Stimulated activated CD4-positive, alpha-beta T cell treated with anti-CD3 and anti-CD28 coated beads, Interleukin-15, amount 100 ng/mL, for 1 hour (primary cell): ENCODE results near the gene DDHD1.

Experiments used
- DNase-seq, 2 donors: peaks; one replicate each; pipeline ENCODE4 v3.0.0-alpha.2; 2020; ENCODE audit warnings: low read depth in 1 of 2, low spot score in 1 of 2

The DDHD1 gene

GRCh38 chr14:53001787-53002378 lies 151.2 kb downstream of the DDHD1 start:
- no peak for DNase-seq

DNA sequence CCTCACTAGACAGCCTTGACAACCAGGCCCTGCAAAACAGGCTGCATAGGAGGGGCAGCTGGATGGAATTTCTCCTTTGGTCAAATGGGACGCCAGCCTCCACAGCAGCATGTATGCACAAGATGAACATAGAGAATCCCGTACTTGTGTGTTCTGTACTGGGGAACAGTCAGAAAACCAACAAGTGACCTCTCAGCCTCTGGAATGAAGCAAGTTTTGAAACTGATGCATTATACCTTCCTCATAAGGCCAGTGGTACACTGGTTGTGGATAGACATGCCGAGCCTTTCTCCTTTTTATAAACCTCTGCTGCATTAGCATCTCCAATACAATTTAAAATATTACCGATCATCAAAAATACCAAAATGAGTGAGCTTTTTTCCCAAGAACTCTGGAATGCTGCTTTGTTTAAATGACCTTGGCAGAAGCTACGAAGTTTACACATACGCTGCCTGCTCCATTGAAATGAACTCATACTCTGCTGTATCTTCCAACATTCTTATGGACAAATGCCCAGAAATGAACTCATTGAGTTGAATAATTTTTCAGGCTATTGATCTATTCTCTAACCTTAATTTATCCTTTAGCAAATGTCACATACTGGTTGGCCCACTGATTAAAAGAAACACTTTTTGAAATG lies 154.6 kb downstream of the DDHD1 start:
- DNase-seq = no peak

- DNase-seq = no peak
Observed at GRCh38 chr14:52996493-52996892, 156.6 kb downstream of the DDHD1 start.

- DNase-seq = no peak
Observed at GRCh38 chr14:52995998-52996397, 157.1 kb downstream of the DDHD1 start.

GRCh38 chr14:52992236-52992870 lies 160.8 kb downstream of the DDHD1 start:
- DNase-seq = no peak

DNA sequence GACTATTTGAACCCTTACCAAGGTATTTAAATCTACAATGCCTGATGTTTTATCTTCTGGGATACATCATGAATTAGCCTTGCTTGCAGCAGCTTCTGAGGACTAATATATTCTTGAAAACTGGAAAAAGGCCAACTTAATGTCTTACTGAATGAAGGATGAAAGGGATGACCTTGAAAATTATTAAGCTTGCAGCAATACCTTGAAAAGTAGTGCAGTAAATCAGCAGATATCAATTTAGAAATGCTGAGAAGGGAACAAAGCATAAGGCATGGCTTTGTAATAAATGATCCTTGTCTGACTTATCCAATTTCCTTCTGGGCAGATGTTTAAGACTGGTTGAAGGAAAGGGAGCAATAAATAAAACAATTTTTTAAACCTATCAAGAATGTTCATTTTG lies 165.0 kb downstream of the DDHD1 start:
- no peak for DNase-seq

DNA sequence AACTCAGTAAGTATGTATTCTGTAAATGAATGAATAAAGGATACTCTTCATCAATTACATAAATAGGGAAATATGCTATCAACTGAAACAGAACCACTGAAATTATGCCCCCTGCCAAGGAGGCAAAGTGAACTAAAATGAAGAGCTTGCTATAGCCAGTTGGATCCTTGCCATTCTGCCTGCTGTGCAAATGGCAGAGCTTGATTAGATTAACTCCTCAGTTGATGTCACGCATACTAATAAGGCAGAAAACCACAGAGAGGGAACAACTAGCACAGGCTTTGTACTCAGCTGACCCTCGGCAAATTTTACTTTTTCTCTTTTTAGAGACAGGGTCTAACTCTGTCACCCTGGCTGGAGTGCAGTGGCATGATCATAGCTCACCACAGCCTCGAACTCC lies 165.6 kb downstream of the DDHD1 start:
- DNase-seq = no peak

- no peak for DNase-seq
Observed at GRCh38 chr14:52987042-52987441, 166.1 kb downstream of the DDHD1 start.
